Germinal center (tissue), 1 donor: Measurements from ENCODE around the gene KLRF1.

Experiments used
- DNase-seq: peaks from one replicate; pipeline ENCODE4 v3.0.0; 2012; ENCODE audit warnings: mixed read lengths, low spot score

The KLRF1 gene

DNA sequence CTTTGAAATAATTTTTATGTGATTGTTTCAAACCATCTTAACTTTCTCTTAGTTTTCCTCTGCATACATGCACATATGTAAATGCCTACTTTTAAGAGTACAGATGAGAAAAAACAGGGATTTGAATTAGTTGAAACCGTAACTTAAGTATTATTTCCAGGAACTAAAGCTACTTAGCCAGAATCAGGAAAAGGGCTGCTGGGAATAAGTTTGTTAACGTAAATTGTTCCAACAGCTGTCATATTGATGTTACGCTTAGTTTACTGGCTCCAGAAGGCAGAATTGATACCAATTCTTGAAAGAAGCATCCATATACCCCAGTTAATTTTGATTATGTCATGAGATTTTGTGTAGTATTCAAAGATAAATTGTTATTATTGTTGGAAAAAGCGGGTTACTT, 17.9 kb upstream of the KLRF1 start:
- no peak for DNase-seq

DNA sequence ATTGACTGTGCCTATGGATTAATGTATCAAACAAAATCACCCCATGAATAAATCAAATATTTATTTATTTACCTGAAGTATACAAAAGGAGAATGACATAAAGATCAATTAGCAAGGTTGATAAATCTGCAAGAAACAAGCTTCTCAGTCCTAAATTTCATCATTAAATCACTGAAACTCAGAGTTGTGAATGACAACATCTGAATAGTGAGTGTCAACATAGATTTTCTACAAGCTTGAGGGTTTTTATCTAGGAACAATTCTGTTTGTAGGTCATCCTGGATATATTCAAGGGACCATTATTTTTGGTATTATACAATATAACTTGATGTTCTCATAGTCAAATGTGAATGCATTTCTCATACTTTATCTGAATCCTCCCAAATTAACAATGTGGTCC, 17.4 kb upstream of the KLRF1 start:
- no peak for DNase-seq

DNA sequence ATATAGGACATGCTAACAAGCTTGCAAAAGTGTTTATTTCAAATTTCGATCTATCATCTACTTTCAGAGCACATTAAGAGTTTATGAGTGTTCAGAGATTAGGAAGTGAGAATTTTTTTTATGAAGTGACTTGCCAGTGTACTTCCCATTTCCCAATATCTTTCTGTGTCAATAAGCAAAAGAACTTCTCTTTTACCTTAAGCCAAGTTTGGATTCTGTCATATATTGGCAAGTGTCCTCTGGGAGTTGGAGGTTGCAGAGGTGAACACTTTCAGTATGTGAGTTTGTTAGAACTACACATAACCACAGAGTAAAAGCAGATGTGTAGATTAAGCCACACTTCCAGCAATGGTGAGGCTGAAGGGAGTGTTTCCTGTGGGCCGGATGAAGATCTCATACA, 16.6 kb upstream of the KLRF1 start:
- DNase-seq = no peak

DNA sequence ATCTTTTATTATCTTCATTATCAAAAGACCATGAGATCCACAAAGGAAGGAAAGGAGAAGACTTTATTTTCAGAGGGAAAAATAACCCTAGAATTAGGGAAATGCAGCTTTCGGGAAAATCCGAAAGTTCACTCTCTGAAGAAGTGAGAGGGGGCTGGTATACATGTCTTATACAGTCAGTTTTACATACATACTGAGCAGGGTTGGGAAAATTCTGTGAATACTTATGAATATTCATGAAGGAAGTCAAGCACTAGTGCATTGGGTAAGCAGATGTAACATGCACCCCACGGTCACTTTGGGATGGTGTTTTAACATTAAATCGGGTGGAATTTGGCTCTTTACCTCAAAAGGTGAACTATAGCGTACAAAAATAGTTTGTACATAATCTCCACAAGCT, 15.7 kb upstream of the KLRF1 start:
- no peak for DNase-seq

DNA sequence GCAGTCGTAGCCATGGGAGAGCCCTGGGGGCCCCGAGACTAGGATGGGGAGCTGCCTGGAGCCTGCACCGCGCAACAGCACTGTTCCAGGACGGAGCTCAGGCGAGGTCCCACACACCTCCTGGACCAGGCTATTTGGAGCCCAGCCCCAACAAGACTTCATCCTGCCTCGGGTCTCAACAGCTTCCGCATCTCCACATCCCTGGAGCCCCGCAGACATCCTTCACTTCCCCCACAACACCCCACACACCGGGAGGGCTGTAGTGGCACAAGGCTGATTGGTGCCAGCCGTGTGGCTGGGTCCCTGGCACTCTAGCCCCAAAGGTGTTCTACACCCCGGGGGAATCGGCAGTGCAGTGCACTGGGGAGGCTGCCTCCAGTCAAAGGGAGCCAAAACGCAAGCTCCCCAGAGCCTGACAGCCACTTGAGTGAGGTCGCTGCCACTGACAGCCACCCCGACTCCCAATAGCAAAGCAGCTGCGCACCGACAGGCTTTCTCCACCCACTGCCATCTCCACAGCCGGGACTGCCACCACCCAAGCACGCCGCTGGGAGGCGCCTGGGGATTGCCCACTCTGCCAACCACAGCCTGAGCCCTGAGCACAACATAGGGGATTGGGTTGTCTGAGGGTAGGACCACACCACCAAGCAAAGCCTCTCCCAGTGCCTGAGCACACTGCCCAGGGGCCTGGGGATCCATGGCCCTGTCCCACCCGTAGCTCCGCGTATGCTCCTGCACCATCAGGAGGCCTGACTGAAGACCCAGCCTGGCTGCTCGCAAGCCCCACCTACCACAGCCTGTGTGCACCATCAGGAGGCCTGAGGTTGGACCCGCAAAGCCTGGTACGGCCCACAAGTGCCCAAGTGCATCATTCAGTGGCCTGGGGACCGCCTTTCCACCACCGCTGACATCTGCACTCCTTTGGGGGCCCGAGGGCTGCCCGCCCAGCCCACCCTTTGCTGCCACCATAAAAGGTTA, 13.2 kb upstream of the KLRF1 start:
- peak; percentile 90 for DNase-seq

DNA sequence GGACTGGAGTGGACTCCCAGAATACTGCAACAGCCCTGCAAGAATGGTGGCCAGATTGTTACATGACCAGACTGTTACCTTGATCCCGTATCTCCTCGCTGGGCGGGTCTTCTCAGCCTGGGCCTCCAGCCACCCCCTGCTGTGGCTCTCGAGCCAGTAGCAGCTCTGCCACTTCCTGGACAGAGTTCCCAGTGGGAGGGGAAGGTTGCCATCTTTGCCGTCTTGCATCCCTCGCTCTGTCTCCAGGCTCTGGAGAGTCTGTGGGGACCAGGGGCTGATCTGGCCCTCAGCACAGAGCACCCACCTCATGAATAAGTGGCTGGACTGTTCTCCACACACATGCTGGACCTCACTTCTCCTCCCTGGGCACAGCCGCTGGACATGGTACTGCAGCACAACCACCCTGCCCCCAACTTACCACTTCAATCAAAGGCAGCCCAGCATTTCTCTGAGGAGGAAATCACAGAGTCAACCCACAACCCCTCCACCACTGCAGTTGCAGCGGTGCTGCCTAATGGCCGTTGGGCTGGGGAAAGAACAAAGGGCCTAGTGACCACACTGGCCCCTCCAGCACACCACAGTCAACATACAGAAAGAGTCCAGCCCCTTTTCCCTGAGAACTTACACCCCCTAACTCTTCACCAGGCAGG, 6.9 kb upstream of the KLRF1 start:
- no peak for DNase-seq

DNA sequence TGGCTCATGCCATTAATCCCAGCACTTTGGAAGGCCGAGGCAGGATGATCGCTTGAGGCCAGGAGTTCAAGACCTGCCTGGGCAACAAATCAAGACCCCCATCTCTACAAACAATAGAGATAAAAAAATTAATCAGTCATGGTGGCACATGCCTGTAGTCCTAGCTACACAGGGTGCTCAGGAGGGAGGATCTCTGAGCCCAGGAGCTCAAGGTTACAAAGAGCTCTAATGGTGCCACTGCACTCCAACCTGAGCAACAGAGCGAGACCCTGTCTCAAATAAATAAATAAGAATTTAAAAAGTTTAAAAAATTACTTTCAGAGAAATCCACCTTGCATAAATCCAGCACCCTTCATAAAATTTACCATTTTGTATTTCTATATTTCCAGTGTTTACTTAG, 2.2 kb downstream of the KLRF1 start:
- no peak for DNase-seq

DNA sequence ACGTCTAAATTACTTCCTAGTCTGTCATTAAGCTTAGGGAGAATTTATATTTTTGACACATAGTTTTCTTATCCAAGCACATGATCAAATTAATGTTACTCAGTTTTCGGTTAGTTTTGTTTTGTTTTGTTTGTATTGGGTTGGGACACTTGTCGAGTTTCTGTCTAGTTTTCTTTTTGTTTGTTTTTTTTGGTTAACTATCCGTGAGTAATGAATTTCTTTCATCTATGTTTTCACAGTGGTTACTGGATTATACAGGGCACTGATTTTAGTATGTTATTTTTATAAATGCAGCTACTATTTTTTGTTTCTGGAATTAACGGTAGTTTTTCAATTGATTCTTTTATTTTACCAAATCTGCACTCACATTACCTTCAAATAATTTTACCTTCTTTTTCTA, 2.7 kb downstream of the KLRF1 start:
- no peak for DNase-seq

DNA sequence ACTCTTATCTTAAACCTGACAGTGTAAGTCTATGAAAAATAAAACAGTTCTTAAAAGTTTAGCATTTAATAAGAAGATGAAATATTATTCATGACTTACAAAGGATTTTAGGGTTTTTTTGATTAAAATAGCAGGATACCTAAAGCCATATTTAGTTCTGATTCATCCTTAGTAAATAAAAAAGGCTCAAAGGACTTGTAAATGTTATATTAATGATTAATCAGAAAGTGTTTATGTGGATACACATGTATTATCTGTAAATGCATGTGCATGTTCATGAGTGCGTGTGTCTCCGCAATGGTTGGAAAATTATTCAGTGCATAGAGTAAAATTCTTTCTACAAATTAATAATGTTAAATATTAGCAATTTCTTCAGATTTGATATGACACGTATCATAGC, 4.4 kb downstream of the KLRF1 start:
- DNase-seq = no peak

DNA sequence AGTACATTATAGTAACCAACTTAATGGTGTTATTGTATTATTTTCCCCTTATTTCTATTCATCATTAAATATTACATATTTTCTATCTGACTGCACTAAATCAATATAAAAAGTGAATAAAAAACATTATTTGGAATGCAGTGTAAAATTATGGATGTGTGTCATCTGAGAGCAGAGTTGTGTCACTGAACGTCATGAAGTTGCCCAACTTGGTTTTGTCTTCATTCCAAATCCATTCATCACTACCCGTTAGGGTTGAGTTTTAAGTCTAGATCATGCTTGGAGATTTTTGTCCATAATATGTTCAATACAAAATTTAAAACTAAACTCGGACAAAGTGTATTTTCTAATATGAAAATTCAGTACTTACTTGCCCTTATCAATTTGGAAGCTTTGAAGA, 16.1 kb downstream of the KLRF1 start:
- no peak for DNase-seq

DNA sequence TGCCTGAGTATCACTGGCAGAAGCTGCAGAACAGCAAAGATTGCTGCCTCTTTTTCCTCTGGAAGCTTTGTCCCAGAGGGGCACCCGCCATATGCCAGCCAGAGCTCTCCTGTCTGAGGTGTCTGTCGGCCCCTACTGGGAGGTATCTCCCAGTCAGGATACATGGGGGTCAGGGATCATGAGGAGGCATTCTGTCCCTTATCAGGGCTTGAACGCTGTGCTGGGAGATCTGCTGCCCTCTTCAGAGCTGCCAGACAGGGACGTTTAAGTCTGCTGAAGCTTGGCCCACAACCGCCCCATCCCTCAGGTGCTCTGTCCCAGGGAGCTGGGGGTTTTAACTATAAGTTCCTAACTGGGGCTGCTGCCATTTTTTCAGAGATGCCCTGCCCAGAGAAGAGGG, 21.6 kb downstream of the KLRF1 start:
- no peak for DNase-seq

DNA sequence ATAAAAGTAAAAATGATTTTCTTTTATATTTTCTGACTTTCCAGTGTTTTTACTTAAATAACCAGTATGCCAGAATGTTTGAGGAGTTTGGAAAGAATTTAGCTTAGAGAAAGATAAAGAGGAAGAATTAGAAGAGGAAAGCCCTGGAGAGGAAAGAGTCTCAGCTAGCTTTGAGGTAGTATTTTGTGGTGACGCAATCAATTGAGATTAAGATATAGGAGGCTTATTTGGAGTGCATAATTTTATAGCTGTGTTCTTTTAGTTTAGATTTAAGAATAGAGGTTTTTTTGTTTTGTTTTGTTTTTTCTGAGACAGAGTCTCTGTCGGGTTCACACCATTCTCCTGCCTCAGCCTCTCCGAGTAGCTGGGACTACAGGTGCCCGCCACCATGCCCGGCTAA, 23.8 kb downstream of the KLRF1 start:
- DNase-seq = no peak

DNA sequence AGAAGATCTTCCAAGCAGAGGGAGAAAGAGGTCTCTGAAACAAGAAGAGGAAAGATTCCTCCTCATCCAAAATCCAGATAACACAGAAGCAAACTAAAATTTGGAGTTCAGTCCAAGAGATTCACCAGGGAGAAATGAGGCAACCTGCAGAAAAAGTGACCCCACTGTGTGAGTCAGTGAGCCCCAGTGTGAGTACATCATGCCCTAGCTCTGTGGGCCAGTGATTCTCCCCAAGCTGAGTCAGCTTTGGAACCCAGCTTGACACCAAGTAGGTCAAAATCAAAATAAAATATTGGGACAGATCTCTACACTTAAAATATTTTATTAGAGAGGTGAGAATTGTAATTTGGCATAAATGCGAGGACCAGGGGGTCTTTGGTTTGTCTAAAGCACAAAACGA, 24.6 kb downstream of the KLRF1 start:
- DNase-seq = no peak

DNA sequence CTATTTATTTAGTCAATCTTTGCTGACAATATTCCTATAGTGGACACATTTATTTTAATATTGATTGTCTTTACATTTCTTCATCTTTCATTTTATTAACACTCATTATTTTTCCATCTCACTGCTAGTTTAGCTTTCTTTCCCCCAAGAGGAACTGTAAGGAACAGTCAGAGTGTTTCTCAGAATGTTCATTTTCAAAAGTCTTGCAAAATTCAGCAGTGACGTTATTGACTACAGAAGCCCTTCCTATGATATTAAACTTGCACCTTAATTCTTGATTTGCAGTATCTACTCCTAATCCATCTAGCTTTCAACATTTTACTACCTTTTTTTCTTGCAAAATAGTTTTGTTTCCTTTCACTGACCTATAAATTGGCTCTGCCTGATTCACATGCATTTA, 28.9 kb downstream of the KLRF1 start:
- DNase-seq = no peak

DNA sequence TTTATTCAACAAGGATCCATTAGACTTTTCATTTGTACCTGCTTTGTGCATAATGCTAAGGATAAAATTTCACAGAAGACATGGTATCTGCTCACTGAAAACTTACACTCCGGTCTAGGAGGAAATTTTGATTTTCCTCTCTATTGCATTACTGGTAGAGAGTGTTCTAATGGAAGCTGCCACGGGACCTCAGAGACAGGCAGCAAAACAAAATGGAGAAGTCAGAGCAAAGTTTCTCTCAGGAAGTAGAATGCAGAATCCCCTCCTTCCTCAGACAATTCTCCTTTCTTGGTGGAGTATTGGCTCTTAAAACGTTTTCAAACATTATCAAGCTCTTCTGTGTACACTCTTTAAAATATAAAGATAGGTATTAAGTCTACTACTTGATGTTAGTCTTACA, 29.6 kb downstream of the KLRF1 start:
- no peak for DNase-seq

DNA sequence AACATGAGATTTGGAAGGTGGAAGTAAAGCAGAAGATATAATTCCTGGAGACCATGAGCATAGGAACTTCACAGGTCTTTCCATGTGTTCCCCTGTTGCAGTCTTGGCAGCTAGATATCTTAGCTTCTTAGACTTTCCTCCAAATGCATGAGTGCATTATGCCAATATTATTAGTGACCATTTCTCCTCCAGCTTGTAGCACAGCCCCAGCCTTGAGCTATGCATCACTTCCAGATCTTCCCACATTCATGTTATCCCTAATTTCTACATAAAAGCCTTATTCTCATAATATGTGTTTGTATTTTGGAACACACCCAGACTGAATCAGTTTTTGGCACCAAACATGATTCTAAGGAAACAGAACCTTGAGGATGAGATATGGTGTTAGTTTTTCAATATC, 30.9 kb downstream of the KLRF1 start:
- DNase-seq = no peak

DNA sequence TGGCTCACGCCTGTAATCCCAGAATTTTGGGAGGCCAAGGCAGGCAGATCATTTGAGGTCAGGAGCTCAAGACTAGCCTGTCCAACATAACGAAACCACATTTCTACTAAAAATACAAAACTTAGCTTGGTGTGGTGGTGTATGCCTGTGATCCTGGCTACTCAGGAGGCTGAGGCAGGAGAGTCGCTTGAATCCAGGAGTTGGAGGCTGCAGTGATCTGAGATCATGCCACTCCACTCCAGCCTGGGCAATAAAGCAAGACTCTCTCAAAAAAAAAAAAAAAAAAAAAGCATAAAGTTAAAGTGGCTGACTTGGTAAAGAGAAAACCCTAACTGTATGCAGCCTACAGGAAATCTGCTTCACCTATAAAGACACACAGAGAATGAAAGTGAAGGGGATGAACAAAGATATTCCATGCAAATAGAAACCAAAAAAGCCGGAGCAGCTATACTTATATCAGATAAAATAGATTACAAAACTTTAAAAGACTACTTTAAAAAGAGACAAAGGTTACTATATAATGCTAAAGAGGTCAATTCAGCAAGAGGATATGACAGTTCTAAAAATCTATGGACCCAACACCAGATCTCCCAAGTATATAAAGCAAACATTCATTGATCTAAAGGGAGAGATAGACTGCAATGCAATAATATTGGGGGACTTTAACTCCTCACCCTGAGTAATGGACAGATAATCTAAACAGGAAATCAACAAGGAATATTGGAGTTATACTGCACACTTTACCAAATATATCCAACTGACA, 37.8 kb downstream of the KLRF1 start:
- no peak for DNase-seq

DNA sequence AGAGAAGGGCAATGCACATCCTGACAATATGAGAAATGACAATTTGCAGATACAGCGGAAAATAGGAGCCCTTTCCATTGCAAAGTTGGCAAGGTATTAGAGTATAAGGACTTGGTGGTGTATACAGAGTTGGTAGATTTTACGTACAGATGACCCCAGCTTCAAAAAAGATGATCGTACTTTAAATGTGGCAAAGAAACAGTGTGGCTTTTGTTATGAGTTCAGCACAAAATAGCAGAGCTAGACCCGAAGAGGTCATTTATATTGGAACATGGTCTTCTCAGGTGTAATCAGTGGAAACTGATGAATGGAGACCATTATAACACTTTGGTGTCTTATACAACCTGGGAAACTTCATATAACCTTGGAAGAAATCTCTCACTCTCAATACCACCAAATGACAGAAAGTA, 39.6 kb downstream of the KLRF1 start:
- no peak for DNase-seq

DNA sequence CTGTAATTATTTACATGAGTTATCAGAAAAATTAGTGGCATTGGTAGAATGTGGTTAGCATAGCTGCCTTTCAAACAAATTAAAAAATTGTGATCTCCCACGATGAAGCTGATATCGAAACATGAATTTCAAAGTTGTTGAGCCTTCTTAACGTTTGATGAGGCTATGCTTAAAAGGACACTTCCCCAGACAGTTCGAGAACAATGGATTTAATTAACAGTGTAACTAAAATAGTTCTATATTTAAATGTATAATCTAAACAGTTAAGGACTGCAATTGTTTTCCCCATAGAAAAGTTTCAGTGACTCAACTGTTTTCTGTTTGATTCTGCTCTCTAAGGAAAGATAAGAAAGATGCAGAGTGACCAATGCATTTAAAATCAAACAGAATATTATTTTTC, 40.2 kb downstream of the KLRF1 start:
- no peak for DNase-seq

DNA sequence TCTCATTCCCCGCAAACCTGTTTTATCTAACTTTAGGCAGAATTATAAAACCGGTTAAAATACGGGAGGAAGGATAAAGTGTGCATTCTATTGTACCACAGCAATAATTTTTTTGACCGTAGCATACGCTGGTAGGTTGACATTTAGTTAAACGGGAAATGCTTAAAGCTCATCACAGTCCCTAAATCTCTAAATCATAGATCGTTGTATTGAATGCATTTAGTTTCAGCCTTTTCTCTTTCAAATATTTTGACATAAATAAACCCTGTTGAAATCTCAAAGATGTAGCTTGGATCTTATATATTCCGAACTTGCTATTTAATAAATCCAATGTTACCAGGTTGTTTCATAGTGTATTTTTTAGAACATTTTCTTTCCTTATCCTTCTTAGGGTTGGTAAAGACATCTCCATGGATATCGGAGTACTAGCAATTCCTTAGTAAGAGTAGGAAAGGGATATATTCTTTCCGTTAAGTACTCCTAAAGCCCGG, 41.1 kb downstream of the KLRF1 start:
- DNase-seq = no peak

DNA sequence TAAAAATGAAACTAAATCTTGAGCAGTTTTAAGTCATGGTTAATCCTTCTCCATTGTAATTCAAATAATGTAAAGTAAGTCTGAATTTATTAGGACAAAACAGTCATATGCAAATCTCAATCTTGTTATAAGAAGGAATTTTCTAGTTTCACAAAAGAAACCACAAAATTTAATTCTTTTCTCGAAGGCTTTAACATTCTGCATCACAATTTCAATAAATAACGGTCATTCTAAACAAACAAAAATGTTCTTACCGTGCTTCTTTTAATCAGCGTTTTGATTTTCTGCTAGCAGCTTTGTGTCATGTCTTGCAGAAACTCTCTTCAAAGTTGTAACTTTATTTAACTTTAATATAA, 41.6 kb downstream of the KLRF1 start:
- no peak for DNase-seq

DNA sequence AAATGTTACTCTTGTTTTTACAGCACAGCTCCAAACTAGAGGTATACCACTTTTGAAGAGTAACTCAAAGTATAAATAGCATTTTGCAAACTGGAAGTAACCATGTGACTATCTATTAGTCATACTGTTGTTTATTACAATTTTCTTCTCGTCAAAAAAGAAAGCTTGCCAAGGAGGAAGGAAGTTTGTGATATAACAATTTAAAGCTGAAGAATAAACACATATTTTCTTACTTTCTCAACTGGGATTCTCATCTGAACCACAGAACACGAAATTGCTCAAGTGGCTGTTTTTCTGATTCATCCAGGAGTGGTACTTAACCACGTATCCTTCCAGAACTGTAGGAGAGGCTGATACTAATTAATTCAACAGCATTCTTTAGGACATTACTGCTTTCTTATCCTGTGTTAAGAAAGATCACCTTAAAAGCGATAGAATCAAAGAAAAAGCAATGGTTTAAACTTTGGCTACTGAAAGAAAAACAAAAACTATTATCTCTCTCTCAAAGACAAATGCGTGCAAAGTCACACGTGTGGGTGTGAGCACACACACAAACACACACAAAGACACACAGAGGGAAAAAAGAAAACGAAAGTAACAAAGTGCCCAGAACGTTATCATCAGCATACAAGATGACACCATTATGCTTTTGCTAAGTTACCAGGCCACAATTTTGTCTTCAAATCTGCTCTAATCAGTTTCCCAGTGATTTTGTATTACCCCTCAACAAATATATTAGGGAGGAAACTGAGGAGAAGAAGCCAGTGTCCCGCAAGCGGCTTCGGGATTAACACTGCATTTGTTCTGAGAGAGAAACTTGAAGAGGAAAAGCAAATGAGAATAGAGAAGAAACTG, 42.3 kb downstream of the KLRF1 start, which contains the start of gene CLEC2B:
Gene CLEC2B (minus strand): TSS at position 48 of the 855 bp plus-strand sequence.
- DNase-seq = no peak
